BJ (cell line): ENCODE results near the gene AIP. TPM values are rescaled to one million over a fixed set of nuclear protein-coding genes. Genes with fewer than 3 reads are reported as not detected.

ENCODE experiments used
- CTCF ChIA-PET: fragments of 350-600 bp; formaldehyde crosslinking; extraction: SDS; loops from one replicate; lab custom pipeline; 2021; ENCODE audit warnings: antibody characterized with exemption, inconsistent platforms; lab: Yijun Ruan, JAX
- POLR2A ChIA-PET: fragments of 300-600 bp; sonication (Branson Sonifier 250); formaldehyde crosslinking; extraction: SDS; loops from one replicate; lab custom pipeline; 2021; ENCODE audit warnings: antibody characterized with exemption; lab: Charles Lee
- DNase-seq: peaks from one replicate; pipeline ENCODE4 v3.0.0-alpha.2; 2011; ENCODE audit warnings: low read depth
- H3K27me3 ChIP-seq: 2 replicates; pipeline ENCODE4 v1.6.0; 2011; ENCODE audit warnings: low read length; ENCODE audit not compliant: control insufficient read depth, insufficient read depth
- H3K36me3 ChIP-seq: 2 replicates; pipeline ENCODE4 v1.5.1; 2011; ENCODE audit warnings: low read length; ENCODE audit not compliant: control insufficient read depth, insufficient read depth
- H3K4me3 ChIP-seq: 2 replicates; pipeline ENCODE4 v1.5.1; 2011; ENCODE audit warnings: low read depth, mild to moderate bottlenecking, control low read depth, low read length
- polyA minus RNA-seq: library from RNA; depleted of rRNA, polyadenylated mRNA; stranded (reverse); fragments of >200 nt; gene quantifications from 2 replicates; pipeline ENCODE4 v1.2.3, GENCODE V29; 2011; rRNA and poly(A)+ RNA removed
- polyA plus RNA-seq: library from polyadenylated mRNA; depleted of rRNA; stranded (reverse); fragments of >200 nt; gene quantifications from 2 replicates; pipeline ENCODE4 v1.2.3, GENCODE V29; 2011; rRNA removed
- TF ChIP-seq, protein P1 (sequence below): IDR thresholded peaks from 2 replicates; pipeline ENCODE4 v1.5.1; 2011; ENCODE audit warnings: low read depth, mild to moderate bottlenecking, control low read depth, inconsistent platforms, low read length, moderate library complexity; ENCODE audit not compliant: insufficient read depth

The AIP gene
- polyA plus RNA-seq (69.9 and 133 TPM in 2 replicates), polyA minus RNA-seq (34.8 and 51.3 TPM in 2 replicates)

- ChIA-PET CTCF (interaction anchor here (0.6 kb wide), 1 partner anchor 15 kb away, joined by 3 read pairs; no protein-coding TSS in a partner anchor), POLR2A (no interaction called here)
- peak; percentile 86 for DNase-seq
- H3K36me3 ChIP-seq, result peaks cover 2% of the 10 kb centered on the region; the same call in 1 of the 2 replicates
- TF ChIP-seq, protein P1, sequence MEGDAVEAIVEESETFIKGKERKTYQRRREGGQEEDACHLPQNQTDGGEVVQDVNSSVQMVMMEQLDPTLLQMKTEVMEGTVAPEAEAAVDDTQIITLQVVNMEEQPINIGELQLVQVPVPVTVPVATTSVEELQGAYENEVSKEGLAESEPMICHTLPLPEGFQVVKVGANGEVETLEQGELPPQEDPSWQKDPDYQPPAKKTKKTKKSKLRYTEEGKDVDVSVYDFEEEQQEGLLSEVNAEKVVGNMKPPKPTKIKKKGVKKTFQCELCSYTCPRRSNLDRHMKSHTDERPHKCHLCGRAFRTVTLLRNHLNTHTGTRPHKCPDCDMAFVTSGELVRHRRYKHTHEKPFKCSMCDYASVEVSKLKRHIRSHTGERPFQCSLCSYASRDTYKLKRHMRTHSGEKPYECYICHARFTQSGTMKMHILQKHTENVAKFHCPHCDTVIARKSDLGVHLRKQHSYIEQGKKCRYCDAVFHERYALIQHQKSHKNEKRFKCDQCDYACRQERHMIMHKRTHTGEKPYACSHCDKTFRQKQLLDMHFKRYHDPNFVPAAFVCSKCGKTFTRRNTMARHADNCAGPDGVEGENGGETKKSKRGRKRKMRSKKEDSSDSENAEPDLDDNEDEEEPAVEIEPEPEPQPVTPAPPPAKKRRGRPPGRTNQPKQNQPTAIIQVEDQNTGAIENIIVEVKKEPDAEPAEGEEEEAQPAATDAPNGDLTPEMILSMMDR, result peak; percentile 21; the same call in 1 of the 2 replicates
- no peaks in the 10 kb centered on the region for H3K27me3 ChIP-seq
- H3K4me3 ChIP-seq, result peak within 1 kb of the TSS; percentile 70
These were observed at the start of gene AIP for GRCh38 chr11:67482827-67483798. AIP (plus strand) TSS chr11:67483026; CDS start chr11:67483159, 133 bp downstream.

DNA sequence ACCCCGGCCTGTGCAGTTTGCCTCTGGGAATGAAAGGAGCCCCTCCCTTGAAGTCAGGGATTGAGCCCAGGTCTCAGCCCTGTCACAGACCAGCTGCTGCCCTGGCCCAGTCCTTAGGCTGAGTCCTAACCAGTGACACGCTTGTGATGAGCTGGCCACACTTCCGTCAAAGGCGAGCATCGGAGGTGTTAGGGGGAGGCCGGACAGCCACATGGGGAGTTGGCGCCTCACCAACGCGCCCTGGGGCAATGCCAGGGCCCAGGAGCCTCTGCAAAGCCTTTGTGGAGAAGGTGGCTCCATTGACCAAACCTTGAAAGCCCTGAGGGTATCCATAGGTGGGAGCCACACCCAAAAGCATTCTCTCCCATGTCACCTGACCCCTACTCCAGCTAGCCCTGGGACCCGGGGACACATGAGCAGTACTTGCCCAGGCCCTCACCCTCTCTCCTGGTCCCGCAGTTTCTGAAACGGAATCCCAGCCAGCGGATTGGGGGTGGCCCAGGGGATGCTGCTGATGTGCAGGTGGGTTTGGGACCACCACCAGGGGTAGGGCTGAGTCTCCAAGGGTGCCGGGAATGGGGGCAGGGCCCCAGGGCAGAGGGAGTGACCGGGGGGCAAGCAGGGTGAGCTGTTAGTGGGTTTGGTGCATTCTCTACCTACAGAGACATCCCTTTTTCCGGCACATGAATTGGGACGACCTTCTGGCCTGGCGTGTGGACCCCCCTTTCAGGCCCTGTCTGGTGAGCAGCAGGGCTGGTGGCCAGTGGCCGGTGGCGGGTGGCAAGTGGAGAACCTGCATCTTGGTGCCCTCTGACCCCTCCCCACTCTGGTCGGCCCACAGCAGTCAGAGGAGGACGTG lies 49.1 kb upstream of the AIP start:
- ChIA-PET POLR2A (no interaction called here), CTCF (no interaction called here)
- TF ChIP-seq, protein P1, result no peak
- no peak for DNase-seq
- H3K27me3 ChIP-seq, result no peaks in the 10 kb centered on the region
- H3K36me3 ChIP-seq, result peaks cover 35% of the 10 kb centered on the region
- no peak overlapping the region for H3K4me3 ChIP-seq

DNA sequence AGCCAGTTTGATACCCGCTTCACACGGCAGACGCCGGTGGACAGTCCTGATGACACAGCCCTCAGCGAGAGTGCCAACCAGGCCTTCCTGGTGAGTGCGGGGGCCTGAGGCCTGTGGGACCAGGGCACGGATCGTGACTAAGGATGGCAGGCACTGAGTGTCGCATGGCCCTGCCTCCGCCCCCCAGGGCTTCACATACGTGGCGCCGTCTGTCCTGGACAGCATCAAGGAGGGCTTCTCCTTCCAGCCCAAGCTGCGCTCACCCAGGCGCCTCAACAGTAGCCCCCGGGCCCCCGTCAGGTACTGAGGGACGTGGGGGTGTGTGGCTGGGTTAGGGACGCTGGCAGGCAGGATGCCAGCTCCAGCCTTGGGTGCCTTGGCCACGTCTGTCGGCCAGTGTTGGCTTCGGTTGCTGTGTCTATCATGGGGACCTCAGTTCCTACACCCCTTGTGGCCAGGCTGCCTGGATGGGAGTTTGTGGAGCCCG lies 48.4 kb upstream of the AIP start:
- POLR2A ChIA-PET, result no interaction called here

GRCh38 chr11:67435031-67435726 lies 47.6 kb upstream of the AIP start:
- POLR2A ChIA-PET, result no interaction called here
- H3K36me3 ChIP-seq, result peaks cover 38% of the 10 kb centered on the region
- CTCF ChIA-PET, result no interaction called here

More for the DNA sequence above, 48.4 kb upstream of the AIP start:
- CTCF ChIA-PET, result no interaction called here
- no peak for DNase-seq
- Histone ChIP-seq H3K27me3 (no peaks in the 10 kb centered on the region), H3K4me3 (no peak overlapping the region), H3K36me3 (peaks cover 37% of the 10 kb centered on the region)
- TF ChIP-seq, protein P1, result no peak

More at GRCh38 chr11:67435031-67435726, 47.6 kb upstream of the AIP start:
- DNase-seq, result no peak
- Histone ChIP-seq H3K4me3 (no peak overlapping the region), H3K27me3 (no peaks in the 10 kb centered on the region)
- TF ChIP-seq, protein P1, result no peak
